ENCODE measurements around the gene AOAH. TPM values are rescaled to one million over a fixed set of nuclear protein-coding genes. Genes with fewer than 3 reads are reported as not detected.
"Not testable (repeated sequence)": the region's sequence is repeated elsewhere in the genome, so short reads cannot be mapped to it uniquely, and the experiment has no call there.

AOAH gene
- polyA plus RNA-seq, 3 donors, result 2.5 to 3.3 (median 3.1) TPM

GRCh38 chr7:36668080-36668479 is 56.2 kb downstream of the AOAH start:
- DNase-seq (ENCODE audit: extremely low read depth in 1 of 11, low read depth in 9 of 11, low spot score in 4 of 11), result no peak

- no peak for DNase-seq (ENCODE audit: extremely low read depth in 1 of 11, low read depth in 9 of 11, low spot score in 4 of 11)
Measured at GRCh38 chr7:36667007-36667745, 57.1 kb downstream of the AOAH start.

GRCh38 chr7:36663481-36663880 is 60.8 kb downstream of the AOAH start:
- DNase-seq (ENCODE audit: extremely low read depth in 1 of 11, low read depth in 9 of 11, low spot score in 4 of 11), result no peak

- no peak for DNase-seq (ENCODE audit: extremely low read depth in 1 of 11, low read depth in 9 of 11, low spot score in 4 of 11)
Measured at GRCh38 chr7:36661135-36661840, 63.0 kb downstream of the AOAH start.

DNA sequence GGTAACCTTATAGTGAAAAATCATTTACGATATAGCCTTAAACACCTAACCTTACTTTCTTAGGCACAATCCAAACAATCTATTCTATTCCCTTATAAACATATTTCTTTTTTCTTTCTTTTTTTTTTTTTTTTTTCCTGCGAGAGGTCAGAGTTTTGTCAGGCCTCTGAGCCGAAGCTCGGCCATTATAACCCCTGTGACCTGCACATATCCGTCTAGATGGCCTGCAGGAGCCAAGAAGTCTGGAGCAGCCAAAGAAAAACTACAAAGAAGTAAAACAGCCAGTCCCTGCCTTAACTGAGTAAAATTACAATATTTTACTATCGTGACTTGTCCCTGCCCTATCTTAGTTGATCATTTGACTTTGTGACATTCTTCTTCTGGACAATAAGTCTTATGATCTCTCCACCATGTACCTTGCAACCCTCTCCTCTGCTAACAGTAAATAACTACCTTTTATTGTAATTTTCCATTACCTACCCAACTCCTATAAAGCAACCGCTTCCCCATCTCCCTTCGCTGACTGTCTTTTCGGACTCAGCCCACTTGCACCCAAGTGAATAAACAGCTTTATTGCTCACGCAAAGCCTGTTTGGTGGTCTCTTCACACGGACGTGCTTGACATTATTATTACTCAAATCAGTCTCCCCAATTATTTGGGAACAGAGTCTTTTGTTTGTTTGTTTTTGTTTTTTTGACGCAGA is 64.5 kb downstream of the AOAH start:
- DNase-seq (ENCODE audit: extremely low read depth in 1 of 11, low read depth in 9 of 11, low spot score in 4 of 11), result no peak

DNA sequence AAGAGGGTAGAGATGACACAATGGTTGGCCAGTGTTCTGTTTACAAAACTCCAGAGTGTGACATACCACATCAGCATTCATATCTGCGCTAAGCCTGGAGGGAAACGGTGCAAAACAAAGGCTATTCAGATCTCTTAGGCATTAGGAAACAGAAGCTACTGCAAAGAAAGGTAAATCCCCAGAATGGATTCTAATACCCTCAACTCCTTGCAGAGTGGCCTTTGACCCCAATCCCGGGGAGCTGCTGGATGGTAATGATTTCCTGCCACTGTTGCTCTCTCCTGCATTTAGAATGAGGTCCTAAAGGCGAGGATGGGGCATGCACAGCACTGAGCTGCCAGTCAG is 65.2 kb downstream of the AOAH start:
- DNase-seq (ENCODE audit: extremely low read depth in 1 of 11, low read depth in 9 of 11, low spot score in 4 of 11), result no peak

DNA sequence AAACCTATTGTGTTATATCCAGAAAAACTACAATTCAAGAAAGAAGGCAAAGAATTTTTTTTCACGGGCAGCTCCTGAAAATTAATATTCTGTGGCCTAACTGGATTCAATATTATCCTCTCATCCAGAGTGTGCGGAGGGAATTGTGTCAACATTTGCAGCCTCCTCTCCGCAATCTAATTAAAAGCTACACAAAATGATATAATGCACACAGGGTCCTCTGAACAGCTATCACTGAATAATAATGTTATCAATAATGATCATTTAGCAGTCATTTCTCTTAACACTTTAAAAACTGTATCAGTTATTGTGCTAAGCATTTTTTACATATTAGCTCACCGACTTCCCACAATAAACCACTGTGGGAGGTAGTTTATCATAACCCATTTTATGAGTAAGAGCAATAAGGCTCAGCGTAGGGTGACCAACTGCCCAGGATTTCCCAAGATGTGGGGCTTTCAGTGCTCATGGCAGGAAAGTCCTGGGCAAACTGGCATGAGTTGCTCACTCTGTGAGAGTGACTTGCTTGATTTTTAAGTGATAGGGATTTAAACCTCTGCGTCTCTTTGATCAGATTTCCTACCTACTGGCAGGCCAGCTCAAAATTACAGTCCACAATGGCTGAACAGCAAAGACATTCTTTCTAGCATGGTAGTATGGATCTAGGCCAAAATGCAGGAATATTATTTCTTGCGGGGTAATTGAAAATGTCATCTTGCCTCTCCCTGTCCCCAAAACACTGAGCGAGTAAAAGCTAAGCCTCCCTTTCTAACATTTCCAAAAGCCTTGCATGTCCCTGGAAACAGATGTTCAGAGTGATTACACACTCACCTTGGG is 65.7 kb downstream of the AOAH start:
- DNase-seq (ENCODE audit: extremely low read depth in 1 of 11, low read depth in 9 of 11, low spot score in 4 of 11), result no peak

DNA sequence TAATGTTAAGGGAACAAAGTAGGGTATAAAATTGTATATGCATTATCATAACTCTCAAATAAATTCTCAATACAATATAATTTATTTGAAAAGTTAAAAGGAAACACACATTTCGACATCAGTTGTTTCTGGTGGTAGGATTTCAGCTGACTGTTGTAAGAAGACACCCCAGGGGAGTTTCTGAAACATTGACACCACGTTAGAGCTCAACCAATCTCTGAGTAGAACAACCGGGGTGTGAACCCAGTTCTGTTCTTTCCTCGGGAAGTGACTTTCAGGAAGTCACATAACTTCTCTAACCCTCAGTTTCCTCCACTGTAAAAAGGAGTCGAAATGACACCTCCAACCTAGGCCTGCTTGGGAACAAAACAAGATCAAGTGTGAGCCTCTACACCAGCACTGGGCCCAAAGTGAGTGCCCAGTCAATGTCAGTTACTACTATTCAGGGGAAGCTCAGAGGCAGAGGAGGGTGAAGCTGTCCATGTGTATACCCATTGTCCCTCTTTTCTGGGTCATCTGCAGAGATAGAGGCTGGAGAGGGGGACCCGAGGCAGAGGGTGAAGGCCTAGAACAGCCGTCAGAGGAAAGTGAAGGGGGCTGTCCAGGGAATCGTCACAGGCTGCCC is 67.1 kb downstream of the AOAH start:
- DNase-seq (ENCODE audit: extremely low read depth in 1 of 11, low read depth in 9 of 11, low spot score in 4 of 11), result no peak

- no peak for DNase-seq (ENCODE audit: extremely low read depth in 1 of 11, low read depth in 9 of 11, low spot score in 4 of 11)
Measured at GRCh38 chr7:36654436-36654835, 69.9 kb downstream of the AOAH start.

GRCh38 chr7:36653663-36654355 is 70.5 kb downstream of the AOAH start:
- no peak for DNase-seq (ENCODE audit: extremely low read depth in 1 of 11, low read depth in 9 of 11, low spot score in 4 of 11)

GRCh38 chr7:36653008-36653662 is 71.2 kb downstream of the AOAH start:
- no peak for DNase-seq (ENCODE audit: extremely low read depth in 1 of 11, low read depth in 9 of 11, low spot score in 4 of 11)

DNA sequence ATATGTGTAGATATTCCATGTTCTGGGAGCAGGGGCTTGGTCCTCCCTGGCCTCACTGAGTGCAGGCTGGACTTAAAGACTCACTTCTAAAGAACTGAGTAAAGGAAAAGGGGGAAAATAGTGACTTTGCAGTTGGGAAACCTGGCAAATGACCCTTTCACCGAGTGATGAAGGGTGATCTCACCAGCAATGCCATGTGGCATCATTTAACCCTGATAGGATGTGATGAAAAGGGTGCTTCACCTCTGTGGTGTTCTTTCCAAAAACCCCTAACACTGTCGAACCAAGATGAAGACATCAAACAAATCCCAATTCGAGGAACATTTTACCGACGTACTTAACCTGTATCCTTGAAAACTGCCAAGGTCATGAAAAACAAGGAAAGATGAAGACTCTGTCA is 71.9 kb downstream of the AOAH start:
- DNase-seq (ENCODE audit: extremely low read depth in 1 of 11, low read depth in 9 of 11, low spot score in 4 of 11), result no peak

GRCh38 chr7:36651404-36651803 is 72.9 kb downstream of the AOAH start:
- DNase-seq (ENCODE audit: extremely low read depth in 1 of 11, low read depth in 9 of 11, low spot score in 4 of 11), result no peak

DNA sequence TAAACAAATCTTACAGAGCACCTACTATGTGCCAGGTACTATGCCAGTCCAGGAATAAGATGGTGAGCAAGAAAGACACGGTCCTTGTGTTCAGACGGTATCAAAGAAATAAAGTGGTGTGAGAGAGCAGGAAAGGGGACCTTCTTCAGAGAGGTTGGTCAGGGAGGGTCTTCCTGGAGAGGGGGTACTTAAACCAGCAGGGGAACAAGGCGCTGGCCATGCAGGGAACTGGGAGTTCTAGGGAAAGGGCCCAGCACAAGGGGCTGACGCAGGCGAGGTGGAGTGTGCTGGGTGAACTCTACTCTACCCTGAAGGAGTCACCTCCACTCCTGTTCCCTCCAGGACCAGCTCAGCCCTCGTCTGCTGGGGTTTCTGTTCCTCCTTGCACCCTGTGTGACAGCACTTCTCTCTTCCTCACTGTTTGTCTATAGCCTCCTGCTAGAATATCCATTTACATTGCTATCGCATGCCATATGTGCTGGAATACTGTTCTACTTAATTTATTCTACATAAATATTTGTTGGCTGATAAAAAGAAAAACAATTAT is 73.5 kb downstream of the AOAH start:
- DNase-seq (ENCODE audit: extremely low read depth in 1 of 11, low read depth in 9 of 11, low spot score in 4 of 11), result no peak

GRCh38 chr7:36650320-36650719 is 74.0 kb downstream of the AOAH start:
- DNase-seq (ENCODE audit: extremely low read depth in 1 of 11, low read depth in 9 of 11, low spot score in 4 of 11), result no peak

DNA sequence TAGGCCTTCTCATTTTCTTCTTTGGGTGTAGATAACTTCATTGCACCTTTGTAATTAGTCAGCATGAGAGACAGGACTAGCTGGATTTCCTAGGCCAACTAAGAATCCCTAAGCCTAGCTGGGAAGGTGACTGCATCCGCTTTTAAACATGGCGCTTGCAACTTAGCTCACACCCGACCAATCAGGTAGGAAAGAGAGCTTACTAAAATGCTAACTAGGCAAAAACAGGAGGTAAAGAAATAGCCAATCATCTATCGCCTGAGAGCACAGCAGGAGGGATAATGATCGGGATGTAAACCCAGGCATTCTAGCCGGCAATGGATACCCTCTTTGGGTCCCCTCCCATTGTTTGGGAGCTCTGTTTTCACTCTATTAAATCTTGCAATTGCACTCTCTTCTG is 75.0 kb downstream of the AOAH start:
- not testable (repeated sequence) for DNase-seq (ENCODE audit: extremely low read depth in 1 of 11, low read depth in 9 of 11, low spot score in 4 of 11)

GRCh38 chr7:36648441-36648840 is 75.9 kb downstream of the AOAH start:
- DNase-seq (ENCODE audit: extremely low read depth in 1 of 11, low read depth in 9 of 11, low spot score in 4 of 11), result no peak
